CD4-positive, alpha-beta T cell treated with Interleukin-6 at 100 ng/mL for 8 hours (primary cell): ENCODE measurements around the gene PRDX3.

ENCODE experiments used
- DNase-seq: peaks from one replicate; pipeline ENCODE4 v3.0.0-alpha.2; 2020; ENCODE audit warnings: mixed read lengths, low spot score

Gene PRDX3

DNA sequence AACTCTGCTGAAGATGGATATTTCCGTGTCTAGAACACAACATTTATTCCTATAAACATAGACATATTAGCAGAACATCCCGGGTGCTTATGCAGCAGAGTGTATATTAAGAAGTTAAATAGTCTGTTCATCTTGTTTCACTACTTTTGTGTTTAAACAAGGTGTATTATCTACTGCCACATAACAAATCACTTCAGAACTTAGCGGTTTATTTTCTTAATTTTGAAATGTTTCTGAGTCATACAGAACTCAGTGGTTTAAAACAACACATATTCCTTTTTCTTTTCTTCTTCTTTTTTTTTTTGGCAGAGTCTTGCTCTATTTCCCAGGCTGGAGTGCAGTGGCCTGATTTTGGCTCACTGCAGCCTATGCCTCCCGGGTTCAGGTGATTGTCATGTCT is 48.9 kb downstream of the PRDX3 start:
- no peak for DNase-seq

GRCh38 chr10:119125942-119126341 is 52.7 kb downstream of the PRDX3 start:
- DNase-seq, result no peak

GRCh38 chr10:119120875-119121274 is 57.7 kb downstream of the PRDX3 start:
- no peak for DNase-seq

DNA sequence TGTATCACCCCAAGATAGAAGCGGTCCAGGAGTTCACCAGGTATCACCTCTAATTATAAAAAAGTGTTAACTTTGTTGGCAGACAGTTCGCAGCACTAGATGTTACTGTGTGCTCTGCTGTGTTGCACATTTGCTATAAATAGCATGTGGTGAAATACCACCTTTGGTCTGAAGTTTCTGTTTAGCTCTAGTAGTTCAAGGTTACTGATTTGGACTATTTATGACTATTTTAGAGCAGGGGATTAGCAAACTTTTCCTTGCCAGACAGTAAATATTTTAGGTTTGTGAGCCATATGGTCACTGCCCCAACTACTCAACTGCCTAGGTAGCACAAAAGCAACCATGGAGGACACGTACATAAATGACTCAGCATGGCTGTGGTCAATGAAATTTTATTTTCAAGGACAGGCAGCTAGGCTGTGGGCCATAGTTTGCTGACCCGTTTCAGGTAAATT is 58.2 kb downstream of the PRDX3 start:
- DNase-seq, result no peak

DNA sequence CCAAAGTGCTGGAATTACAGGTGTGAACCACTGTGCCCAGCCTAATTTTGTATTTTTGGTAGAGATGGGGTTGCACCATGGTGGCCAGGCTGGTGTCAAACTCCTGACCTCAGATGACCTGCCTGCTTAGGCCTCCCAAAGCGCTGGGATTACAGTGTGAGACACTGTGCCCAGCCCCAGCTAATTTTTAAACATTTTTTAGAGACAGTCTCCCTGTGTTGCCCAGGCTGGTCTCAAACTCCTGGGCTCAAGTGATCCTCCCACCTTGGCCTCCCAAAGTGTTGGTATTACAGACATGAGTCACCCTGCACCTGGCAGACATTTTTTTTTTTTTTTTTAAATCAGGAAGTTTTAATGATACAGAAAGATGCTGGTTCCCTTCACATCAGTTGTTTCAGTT is 59.2 kb downstream of the PRDX3 start:
- no peak for DNase-seq

GRCh38 chr10:119118231-119118630 is 60.4 kb downstream of the PRDX3 start:
- no peak for DNase-seq
